Mammary epithelial cell (primary cell): ENCODE results near the gene SLC39A6.

Source experiments
- EZH2 ChIP-seq: IDR thresholded peaks from 2 replicates; pipeline ENCODE4 v1.6.1; 2012; ENCODE audit warnings: low read length, inconsistent platforms, borderline replicate concordance
- TF ChIP-seq, protein P1 (sequence below), 2 donors: IDR thresholded peaks in 1 of 2; conservative IDR thresholded peaks in 1 of 2; 2 replicates each; pipeline ENCODE4 v1.5.1; 2011 to 2012; ENCODE audit warnings: inconsistent platforms in 2 of 2, low read length in 2 of 2, mild to moderate bottlenecking in 2 of 2, control low read depth in 1 of 2, low read depth in 1 of 2; ENCODE audit not compliant: insufficient read depth in 1 of 2; ENCODE audit errors: extremely low read depth in 1 of 2

DNA sequence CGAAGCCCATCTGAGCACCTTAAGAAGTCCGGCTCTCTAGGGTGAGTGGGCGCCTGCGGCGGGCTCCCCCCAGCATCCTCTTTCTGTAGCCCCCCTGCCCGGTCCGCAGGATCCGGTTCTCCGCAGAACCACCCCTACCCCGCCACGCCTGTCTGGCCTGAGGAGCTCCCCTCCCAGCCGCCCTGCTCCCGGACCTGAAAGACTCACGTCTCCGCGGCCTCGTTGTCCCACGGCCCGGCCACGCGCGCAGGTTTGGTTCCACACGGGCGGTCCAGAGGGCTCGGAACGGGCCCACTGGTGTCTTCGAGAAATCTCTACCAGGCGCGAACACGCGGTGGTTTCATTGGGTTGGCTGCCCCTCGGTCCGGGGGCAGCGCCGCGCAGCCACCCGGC, 237 bp downstream of the SLC39A6 start:
- TF ChIP-seq, protein P1, sequence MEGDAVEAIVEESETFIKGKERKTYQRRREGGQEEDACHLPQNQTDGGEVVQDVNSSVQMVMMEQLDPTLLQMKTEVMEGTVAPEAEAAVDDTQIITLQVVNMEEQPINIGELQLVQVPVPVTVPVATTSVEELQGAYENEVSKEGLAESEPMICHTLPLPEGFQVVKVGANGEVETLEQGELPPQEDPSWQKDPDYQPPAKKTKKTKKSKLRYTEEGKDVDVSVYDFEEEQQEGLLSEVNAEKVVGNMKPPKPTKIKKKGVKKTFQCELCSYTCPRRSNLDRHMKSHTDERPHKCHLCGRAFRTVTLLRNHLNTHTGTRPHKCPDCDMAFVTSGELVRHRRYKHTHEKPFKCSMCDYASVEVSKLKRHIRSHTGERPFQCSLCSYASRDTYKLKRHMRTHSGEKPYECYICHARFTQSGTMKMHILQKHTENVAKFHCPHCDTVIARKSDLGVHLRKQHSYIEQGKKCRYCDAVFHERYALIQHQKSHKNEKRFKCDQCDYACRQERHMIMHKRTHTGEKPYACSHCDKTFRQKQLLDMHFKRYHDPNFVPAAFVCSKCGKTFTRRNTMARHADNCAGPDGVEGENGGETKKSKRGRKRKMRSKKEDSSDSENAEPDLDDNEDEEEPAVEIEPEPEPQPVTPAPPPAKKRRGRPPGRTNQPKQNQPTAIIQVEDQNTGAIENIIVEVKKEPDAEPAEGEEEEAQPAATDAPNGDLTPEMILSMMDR (conservative IDR thresholded peaks at IDR 0.05 in 1 of 2, IDR thresholded peaks at IDR 0.05 in 1 of 2; ENCODE audit: extremely low read depth in 1 of 2, insufficient read depth in 1 of 2, low read depth in 1 of 2, low read length in 2 of 2) = no peak
- TF ChIP-seq EZH2 = no peak
